Ammon's horn (tissue), 1 donor: Measurements from ENCODE around the gene TREM2.
"Not testable (repeated sequence)": the region's sequence is repeated elsewhere in the genome, so short reads cannot be mapped to it uniquely, and the experiment has no call there.

Experiments used
- DNase-seq: peaks from one replicate; pipeline ENCODE4 v3.0.0-alpha.2; 2016; ENCODE audit warnings: low spot score

The TREM2 gene

GRCh38 chr6:41162687-41163418 is at the start of gene TREM2:
Gene TREM2, minus strand, starts transcription at chr6:41163116. Its CDS starts 34 bp downstream, at chr6:41163082.
- DNase-seq, result peak; percentile 28

- no peak for DNase-seq
These were observed 46.8 kb upstream of the TREM2 start for GRCh38 chr6:41209547-41210320.

GRCh38 chr6:41208439-41209106 is 45.7 kb upstream of the TREM2 start:
- DNase-seq, result no peak

GRCh38 chr6:41204156-41204555 is 41.2 kb upstream of the TREM2 start:
- no peak for DNase-seq

- no peak for DNase-seq
These were observed 38.9 kb upstream of the TREM2 start for GRCh38 chr6:41201764-41202173.

- DNase-seq, result no peak
These were observed 38.2 kb upstream of the TREM2 start, which contains the start of gene TREML2 for GRCh38 chr6:41200901-41201763. Gene TREML2, minus strand, starts transcription at chr6:41201149. Its CDS starts 141 bp downstream, at chr6:41201008.

GRCh38 chr6:41200296-41200900 is 37.5 kb upstream of the TREM2 start:
- DNase-seq, result peak; percentile 20

- no peak for DNase-seq
These were observed 36.8 kb upstream of the TREM2 start for GRCh38 chr6:41199552-41200246.

- DNase-seq, result no peak
These were observed 34.3 kb upstream of the TREM2 start for GRCh38 chr6:41197234-41197633.

- no peak for DNase-seq
These were observed 31.5 kb upstream of the TREM2 start for GRCh38 chr6:41194386-41194785.

- no peak for DNase-seq
These were observed 31.0 kb upstream of the TREM2 start for GRCh38 chr6:41193884-41194283.

GRCh38 chr6:41193171-41193734 is 30.3 kb upstream of the TREM2 start:
- DNase-seq, result no peak

- peak; percentile 35 for DNase-seq
These were observed 28.7 kb upstream of the TREM2 start for GRCh38 chr6:41191569-41191968.

GRCh38 chr6:41190791-41191190 is 27.9 kb upstream of the TREM2 start:
- no peak for DNase-seq

GRCh38 chr6:41189967-41190366 is 27.1 kb upstream of the TREM2 start:
- no peak for DNase-seq

GRCh38 chr6:41189046-41189445 is 26.1 kb upstream of the TREM2 start:
- not testable (repeated sequence) for DNase-seq

GRCh38 chr6:41187924-41188886 is 25.3 kb upstream of the TREM2 start:
- DNase-seq, result no peak

- no peak for DNase-seq
These were observed 23.2 kb upstream of the TREM2 start for GRCh38 chr6:41186031-41186562.

- no peak for DNase-seq
These were observed 21.8 kb upstream of the TREM2 start for GRCh38 chr6:41184761-41185160.
